Panc1 (cell line): ENCODE results near the gene ETV5.

Source experiments
- POLR2AphosphoS5 ChIP-seq: IDR thresholded peaks from 2 replicates; pipeline ENCODE4 v1.6.1; 2012; ENCODE audit warnings: mild to moderate bottlenecking, low read depth, low read length, moderate library complexity
- TF ChIP-seq, protein P1 (sequence below): fragments of 450-650 bp; IDR thresholded peaks from 2 replicates; pipeline ENCODE4 v1.5.1; 2017; ENCODE audit warnings: mild to moderate bottlenecking
- TF ChIP-seq, protein P2 (sequence below), 2 experiments: IDR thresholded peaks; 2 replicates each; pipeline ENCODE4 v1.6.1; 2011 to 2012; ENCODE audit warnings: low read depth in 2 of 2, control low read depth in 1 of 2, low read length in 1 of 2, mild to moderate bottlenecking in 1 of 2, moderate library complexity in 1 of 2; ENCODE audit not compliant: insufficient read depth in 1 of 2

DNA sequence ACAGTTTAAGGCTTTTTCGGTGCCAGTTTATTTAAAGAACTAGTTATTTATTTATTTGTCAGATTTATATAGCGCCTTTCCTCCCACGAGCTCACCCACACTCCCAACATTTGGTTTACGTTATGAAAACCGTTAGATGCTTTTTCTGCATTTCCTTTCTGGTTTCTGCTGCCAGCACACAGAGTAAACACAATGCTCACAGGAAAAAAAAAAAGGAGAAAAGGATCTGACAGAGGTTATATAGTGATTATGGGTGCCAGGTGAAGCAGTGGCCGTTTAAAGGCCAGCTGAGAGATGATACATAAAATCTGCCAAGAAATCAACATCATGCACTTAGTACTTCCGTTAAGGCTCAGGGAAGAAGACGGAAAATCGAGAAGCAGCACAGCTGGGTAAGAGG, 37.9 kb downstream of the ETV5 start:
- TF ChIP-seq, protein P1, sequence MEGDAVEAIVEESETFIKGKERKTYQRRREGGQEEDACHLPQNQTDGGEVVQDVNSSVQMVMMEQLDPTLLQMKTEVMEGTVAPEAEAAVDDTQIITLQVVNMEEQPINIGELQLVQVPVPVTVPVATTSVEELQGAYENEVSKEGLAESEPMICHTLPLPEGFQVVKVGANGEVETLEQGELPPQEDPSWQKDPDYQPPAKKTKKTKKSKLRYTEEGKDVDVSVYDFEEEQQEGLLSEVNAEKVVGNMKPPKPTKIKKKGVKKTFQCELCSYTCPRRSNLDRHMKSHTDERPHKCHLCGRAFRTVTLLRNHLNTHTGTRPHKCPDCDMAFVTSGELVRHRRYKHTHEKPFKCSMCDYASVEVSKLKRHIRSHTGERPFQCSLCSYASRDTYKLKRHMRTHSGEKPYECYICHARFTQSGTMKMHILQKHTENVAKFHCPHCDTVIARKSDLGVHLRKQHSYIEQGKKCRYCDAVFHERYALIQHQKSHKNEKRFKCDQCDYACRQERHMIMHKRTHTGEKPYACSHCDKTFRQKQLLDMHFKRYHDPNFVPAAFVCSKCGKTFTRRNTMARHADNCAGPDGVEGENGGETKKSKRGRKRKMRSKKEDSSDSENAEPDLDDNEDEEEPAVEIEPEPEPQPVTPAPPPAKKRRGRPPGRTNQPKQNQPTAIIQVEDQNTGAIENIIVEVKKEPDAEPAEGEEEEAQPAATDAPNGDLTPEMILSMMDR = no peak
- TF ChIP-seq, protein P2, sequence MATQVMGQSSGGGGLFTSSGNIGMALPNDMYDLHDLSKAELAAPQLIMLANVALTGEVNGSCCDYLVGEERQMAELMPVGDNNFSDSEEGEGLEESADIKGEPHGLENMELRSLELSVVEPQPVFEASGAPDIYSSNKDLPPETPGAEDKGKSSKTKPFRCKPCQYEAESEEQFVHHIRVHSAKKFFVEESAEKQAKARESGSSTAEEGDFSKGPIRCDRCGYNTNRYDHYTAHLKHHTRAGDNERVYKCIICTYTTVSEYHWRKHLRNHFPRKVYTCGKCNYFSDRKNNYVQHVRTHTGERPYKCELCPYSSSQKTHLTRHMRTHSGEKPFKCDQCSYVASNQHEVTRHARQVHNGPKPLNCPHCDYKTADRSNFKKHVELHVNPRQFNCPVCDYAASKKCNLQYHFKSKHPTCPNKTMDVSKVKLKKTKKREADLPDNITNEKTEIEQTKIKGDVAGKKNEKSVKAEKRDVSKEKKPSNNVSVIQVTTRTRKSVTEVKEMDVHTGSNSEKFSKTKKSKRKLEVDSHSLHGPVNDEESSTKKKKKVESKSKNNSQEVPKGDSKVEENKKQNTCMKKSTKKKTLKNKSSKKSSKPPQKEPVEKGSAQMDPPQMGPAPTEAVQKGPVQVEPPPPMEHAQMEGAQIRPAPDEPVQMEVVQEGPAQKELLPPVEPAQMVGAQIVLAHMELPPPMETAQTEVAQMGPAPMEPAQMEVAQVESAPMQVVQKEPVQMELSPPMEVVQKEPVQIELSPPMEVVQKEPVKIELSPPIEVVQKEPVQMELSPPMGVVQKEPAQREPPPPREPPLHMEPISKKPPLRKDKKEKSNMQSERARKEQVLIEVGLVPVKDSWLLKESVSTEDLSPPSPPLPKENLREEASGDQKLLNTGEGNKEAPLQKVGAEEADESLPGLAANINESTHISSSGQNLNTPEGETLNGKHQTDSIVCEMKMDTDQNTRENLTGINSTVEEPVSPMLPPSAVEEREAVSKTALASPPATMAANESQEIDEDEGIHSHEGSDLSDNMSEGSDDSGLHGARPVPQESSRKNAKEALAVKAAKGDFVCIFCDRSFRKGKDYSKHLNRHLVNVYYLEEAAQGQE (IDR thresholded peaks at IDR 0.05; ENCODE audit: insufficient read depth in 1 of 2, low read depth in 2 of 2, low read length in 1 of 2) = no peak
- no peak for TF ChIP-seq POLR2AphosphoS5
